Endothelial cell of umbilical vein (primary cell): ENCODE data around the gene IL15. TPM values are rescaled to one million over a fixed set of nuclear protein-coding genes. Genes with fewer than 3 reads are reported as not detected.

ENCODE experiments used
- BruUV-seq: library from RNA; stranded (reverse); fragments of 400-500 nt; replicated peaks from 2 replicates; lab custom pipeline; 2021; lab: Mats Ljungman, UMichigan
- CTCF ChIA-PET: fragments of 300-600, 350-600 bp; sonication (Branson Sonifier 250); formaldehyde crosslinking; loops from one replicate; lab custom pipeline; 2021; ENCODE audit warnings: antibody characterized with exemption, inconsistent platforms; lab: Charles Lee
- POLR2A ChIA-PET: fragments of 300-600, 350-600 bp; sonication (Branson Sonifier 250); formaldehyde crosslinking; loops from one replicate; lab custom pipeline; 2021; ENCODE audit warnings: antibody characterized with exemption, inconsistent platforms; lab: Charles Lee
- DNase-seq: peaks from one replicate; pipeline ENCODE4 v3.0.0-alpha.2; 2011; ENCODE audit warnings: low read depth, low spot score
- FAIRE-seq: peaks from 2 replicates; lab custom pipeline; 2011; peaks lifted over from hg19 to GRCh38; lab: Jason Lieb, UNC
- H2AFZ ChIP-seq: 2 replicates; pipeline ENCODE4 v1.6.0; 2012; ENCODE audit warnings: low read depth, low read length, control low read depth, inconsistent platforms
- H3K27ac ChIP-seq: 2 replicates; pipeline ENCODE4 v1.5.1; 2011; ENCODE audit warnings: low read depth, mild to moderate bottlenecking, control low read depth, low read length, moderate library complexity; ENCODE audit not compliant: insufficient read depth
- H3K27me3 ChIP-seq, 2 experiments: 2 replicates each; pipeline versions ENCODE4 v1.6.0 to v1.6.1; 2011; ENCODE audit warnings: low read length in 2 of 2, mixed read lengths in 1 of 2; ENCODE audit not compliant: control insufficient read depth in 2 of 2, insufficient read depth in 2 of 2
- H3K36me3 ChIP-seq, 2 experiments: 2 replicates in 1 of 2; 3 replicates in 1 of 2; pipeline ENCODE4 v1.5.1; 2011; ENCODE audit warnings: low read length in 2 of 2, mild to moderate bottlenecking in 1 of 2, moderate library complexity in 1 of 2; ENCODE audit not compliant: control insufficient read depth in 2 of 2, insufficient read depth in 2 of 2; ENCODE audit errors: extremely low read depth in 1 of 2
- H3K4me1 ChIP-seq: 3 replicates; pipeline ENCODE4 v1.5.1; 2011; ENCODE audit warnings: mild to moderate bottlenecking, low read length; ENCODE audit not compliant: control insufficient read depth, insufficient read depth; ENCODE audit errors: extremely low read depth
- H3K4me2 ChIP-seq: 2 replicates; pipeline ENCODE4 v1.6.1; 2011; ENCODE audit warnings: low read length, control low read depth, mixed read lengths; ENCODE audit not compliant: insufficient read depth
- H3K4me3 ChIP-seq, 3 experiments: fragments of 200-600 bp in 1 of 3; sonication (generic), shearing (Covaris generic) in 1 of 3; replicated peaks in 1 of 3; 2 replicates each; pipeline ENCODE4 v1.5.1; 2011 to 2016; ENCODE audit warnings: control low read depth in 3 of 3, low read length in 3 of 3, mild to moderate bottlenecking in 2 of 3, inconsistent platforms in 1 of 3, low read depth in 1 of 3, moderate library complexity in 1 of 3; ENCODE audit not compliant: insufficient read depth in 1 of 3
- H3K79me2 ChIP-seq: 2 replicates; pipeline ENCODE4 v1.6.0; 2012; ENCODE audit warnings: low read length, inconsistent platforms; ENCODE audit not compliant: control insufficient read depth, insufficient read depth
- H3K9ac ChIP-seq: replicated peaks from 2 replicates; pipeline ENCODE3; 2011; ENCODE audit warnings: low read length, control low read depth; ENCODE audit not compliant: insufficient read depth; ENCODE audit errors: extremely low read depth
- H3K9me1 ChIP-seq: replicated peaks from 3 replicates; pipeline ENCODE4 v1.6.0; 2011; ENCODE audit warnings: mild to moderate bottlenecking, low read length; ENCODE audit not compliant: control insufficient read depth, insufficient read depth; ENCODE audit errors: extremely low read depth
- H3K9me3 ChIP-seq: replicated peaks from 2 replicates; pipeline ENCODE4 v1.5.1; 2012; ENCODE audit warnings: low read length, inconsistent platforms; ENCODE audit not compliant: control insufficient read depth, insufficient read depth
- H4K20me1 ChIP-seq: replicated peaks from 2 replicates; pipeline ENCODE3; 2011; ENCODE audit warnings: mild to moderate bottlenecking, low read length; ENCODE audit not compliant: control insufficient read depth, insufficient read depth; ENCODE audit errors: extremely low read depth
- EZH2 ChIP-seq: IDR thresholded peaks from 2 replicates; pipeline ENCODE4 v1.6.1; 2012; ENCODE audit warnings: borderline replicate concordance, low read depth, mild to moderate bottlenecking, moderate library complexity, low read length, inconsistent platforms; ENCODE audit not compliant: severe bottlenecking
- FOS ChIP-seq: IDR thresholded peaks from 2 replicates; pipeline ENCODE4 v1.6.1; 2011; ENCODE audit warnings: mild to moderate bottlenecking, low read length, moderate library complexity, borderline replicate concordance; ENCODE audit not compliant: insufficient read depth
- JUN ChIP-seq: IDR thresholded peaks from 2 replicates; pipeline ENCODE4 v1.6.1; 2011; ENCODE audit warnings: borderline replicate concordance, low read depth; ENCODE audit not compliant: insufficient read length, insufficient read depth
- POLR2A ChIP-seq: IDR thresholded peaks from 2 replicates; pipeline ENCODE4 v1.6.1; 2012; ENCODE audit warnings: low read depth, mild to moderate bottlenecking, control low read depth, low read length
- POLR2AphosphoS5 ChIP-seq: IDR thresholded peaks from 2 replicates; pipeline ENCODE4 v1.6.1; 2012; ENCODE audit warnings: low read depth, mild to moderate bottlenecking, control low read depth, low read length, moderate library complexity; ENCODE audit not compliant: insufficient read depth
- dilution Hi-C: fragments of 300-500 bp; cut with MboI; formaldehyde crosslinking; loops from one replicate; pipeline ENCODE4 v1.15.0; 2019; ENCODE audit warnings: low sequenced_read_pairs; ENCODE audit not compliant: extremely low pct_ligation_motif_present
- intact Hi-C: fragments of 100-400 bp; cut with micrococcal nuclease; formaldehyde crosslinking; loops from one replicate; pipeline ENCODE4 v1.10.0; 2022
- polyA plus RNA-seq, 4 experiments: library from polyadenylated mRNA; depleted of rRNA in 3 of 4; stranded (reverse) in 3 of 4; unstranded in 1 of 4; fragments of >200 nt; gene quantifications; 2 replicates each; pipeline versions ENCODE4 v1.2.1 to v1.2.3, GENCODE V29; 2011 to 2012; ENCODE audit warnings: missing spikeins in 1 of 4
- total RNA-seq: library from RNA; stranded (reverse); gene quantifications from 2 replicates; pipeline ENCODE4 v1.2.3, GENCODE V29; 2021
- TF ChIP-seq, protein P1 (sequence below), 2 donors: IDR thresholded peaks; 1 replicate in 1 of 2; 2 replicates in 1 of 2; pipeline ENCODE4 v1.5.1; 2011; ENCODE audit warnings: low read length in 2 of 2, mild to moderate bottlenecking in 2 of 2, moderate library complexity in 2 of 2, control low read depth in 1 of 2, inconsistent platforms in 1 of 2, low read depth in 1 of 2; ENCODE audit not compliant: insufficient read depth in 1 of 2; ENCODE audit errors: extremely low read depth in 1 of 2
- TF ChIP-seq, protein P2 (sequence below): IDR thresholded peaks from 2 replicates; pipeline ENCODE4 v1.6.1; 2011; ENCODE audit not compliant: insufficient read depth, insufficient read length

The IL15 gene
- total and polyA plus RNA-seq, 2 donors (not counting 3 experiments of a cell fraction or from before 2014, with no cell fraction given): 3.0 to 3.1 TPM

DNA sequence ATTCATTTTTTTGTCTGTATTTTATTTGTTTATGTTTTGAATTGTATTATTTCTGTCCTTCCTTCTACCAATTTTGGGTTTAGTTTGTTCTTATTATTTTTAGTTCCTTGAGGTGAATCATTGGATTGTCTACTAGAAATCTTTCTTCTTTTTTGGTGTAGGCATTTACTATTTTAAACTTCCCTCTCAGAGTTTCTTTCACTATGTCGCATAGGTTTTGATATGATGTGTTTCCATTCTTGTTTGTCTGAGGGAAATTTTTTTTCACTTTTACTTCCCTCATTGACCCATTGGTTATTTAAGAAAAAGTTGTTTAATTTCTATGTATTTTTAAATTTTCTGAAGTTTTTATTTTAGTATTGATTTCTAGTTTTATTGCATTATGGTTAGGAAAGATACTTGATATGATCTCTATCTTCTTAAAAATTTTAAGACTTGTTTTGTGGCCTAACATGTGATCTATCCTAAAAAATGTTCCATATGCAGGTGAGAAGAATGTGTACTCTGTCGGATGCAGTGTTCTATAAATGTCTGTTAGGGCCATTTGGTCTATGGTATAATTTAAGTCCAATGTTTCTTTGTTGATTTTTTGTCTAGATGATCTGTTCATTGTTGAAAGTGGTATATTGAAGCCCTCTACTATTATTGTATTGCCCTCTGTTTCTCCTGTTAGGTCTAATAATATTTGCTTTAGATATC, 68.8 kb downstream of the IL15 start:
- Histone ChIP-seq H3K27ac (no peak overlapping the region), H3K79me2 (no peaks in the 10 kb centered on the region), H3K4me3 (no peak overlapping the region), H3K4me1 (no peaks in the 10 kb centered on the region), H2AFZ (no peak overlapping the region), H3K9me3 (no peaks in the 10 kb centered on the region), H3K4me2 (no peak overlapping the region), H3K9ac (no peak overlapping the region), H3K9me1 (no peaks in the 10 kb centered on the region), H3K36me3 (no peaks in the 10 kb centered on the region), H4K20me1 (no peaks in the 10 kb centered on the region), H3K27me3 (no peaks in the 10 kb centered on the region)
- FAIRE-seq (no peak), DNase-seq (no peak)
- intact Hi-C loops: loop anchor here (10.0 kb wide), 1 partner anchor 1140 kb away; the partner anchor contains the start of gene INPP4B
- ChIA-PET POLR2A (no interaction called here), CTCF (no interaction called here)
- no TSS peak for BruUV-seq
- dilution Hi-C loops: no loop called here
- TF ChIP-seq EZH2: no peak
- no peak for TF ChIP-seq POLR2A
- no peak for TF ChIP-seq POLR2AphosphoS5
- TF ChIP-seq, protein P1, sequence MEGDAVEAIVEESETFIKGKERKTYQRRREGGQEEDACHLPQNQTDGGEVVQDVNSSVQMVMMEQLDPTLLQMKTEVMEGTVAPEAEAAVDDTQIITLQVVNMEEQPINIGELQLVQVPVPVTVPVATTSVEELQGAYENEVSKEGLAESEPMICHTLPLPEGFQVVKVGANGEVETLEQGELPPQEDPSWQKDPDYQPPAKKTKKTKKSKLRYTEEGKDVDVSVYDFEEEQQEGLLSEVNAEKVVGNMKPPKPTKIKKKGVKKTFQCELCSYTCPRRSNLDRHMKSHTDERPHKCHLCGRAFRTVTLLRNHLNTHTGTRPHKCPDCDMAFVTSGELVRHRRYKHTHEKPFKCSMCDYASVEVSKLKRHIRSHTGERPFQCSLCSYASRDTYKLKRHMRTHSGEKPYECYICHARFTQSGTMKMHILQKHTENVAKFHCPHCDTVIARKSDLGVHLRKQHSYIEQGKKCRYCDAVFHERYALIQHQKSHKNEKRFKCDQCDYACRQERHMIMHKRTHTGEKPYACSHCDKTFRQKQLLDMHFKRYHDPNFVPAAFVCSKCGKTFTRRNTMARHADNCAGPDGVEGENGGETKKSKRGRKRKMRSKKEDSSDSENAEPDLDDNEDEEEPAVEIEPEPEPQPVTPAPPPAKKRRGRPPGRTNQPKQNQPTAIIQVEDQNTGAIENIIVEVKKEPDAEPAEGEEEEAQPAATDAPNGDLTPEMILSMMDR (IDR thresholded peaks at IDR 0.05; ENCODE audit: extremely low read depth in 1 of 2, insufficient read depth in 1 of 2, low read depth in 1 of 2, low read length in 2 of 2): no peak
- TF ChIP-seq, protein P2, sequence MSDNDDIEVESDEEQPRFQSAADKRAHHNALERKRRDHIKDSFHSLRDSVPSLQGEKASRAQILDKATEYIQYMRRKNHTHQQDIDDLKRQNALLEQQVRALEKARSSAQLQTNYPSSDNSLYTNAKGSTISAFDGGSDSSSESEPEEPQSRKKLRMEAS: no peak
- no peak for TF ChIP-seq FOS
- TF ChIP-seq JUN: no peak
